Inferior parietal cortex (tissue), 1 donor: ENCODE data around the gene SUZ12.
"Not testable (repeated sequence)": the region's sequence is repeated elsewhere in the genome, so short reads cannot be mapped to it uniquely, and the experiment has no call there.

Experiments
- DNase-seq: peaks from one replicate; pipeline ENCODE4 v3.0.0-alpha.2; 2016; ENCODE audit errors: extremely low spot score

SUZ12 gene

GRCh38 chr17:32040246-32040645, 103.4 kb downstream of the SUZ12 start:
- DNase-seq: not testable (repeated sequence)

GRCh38 chr17:32041306-32041875, 104.6 kb downstream of the SUZ12 start:
- DNase-seq: not testable (repeated sequence)

GRCh38 chr17:32042266-32042665, 105.5 kb downstream of the SUZ12 start:
- DNase-seq: not testable (repeated sequence)

DNA sequence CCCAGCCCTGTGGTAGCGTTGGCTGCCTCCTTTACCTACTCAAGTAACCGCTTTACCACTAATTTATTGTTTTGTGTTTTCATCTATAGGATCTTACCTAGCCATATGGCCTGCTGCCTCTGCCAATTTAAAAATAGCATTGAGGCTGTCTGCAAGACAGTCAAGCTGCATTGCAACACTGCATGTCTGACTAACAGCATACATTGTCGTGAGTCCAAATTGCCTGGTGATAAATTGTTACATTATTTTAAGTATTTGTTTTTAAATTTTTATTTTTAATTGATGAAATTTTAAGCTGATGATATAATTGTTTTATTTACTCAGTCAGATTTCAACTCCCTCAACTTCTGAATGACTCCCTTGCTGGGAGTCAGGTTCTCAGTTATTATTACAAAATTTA, 108.8 kb downstream of the SUZ12 start:
- DNase-seq: not testable (repeated sequence)

DNA sequence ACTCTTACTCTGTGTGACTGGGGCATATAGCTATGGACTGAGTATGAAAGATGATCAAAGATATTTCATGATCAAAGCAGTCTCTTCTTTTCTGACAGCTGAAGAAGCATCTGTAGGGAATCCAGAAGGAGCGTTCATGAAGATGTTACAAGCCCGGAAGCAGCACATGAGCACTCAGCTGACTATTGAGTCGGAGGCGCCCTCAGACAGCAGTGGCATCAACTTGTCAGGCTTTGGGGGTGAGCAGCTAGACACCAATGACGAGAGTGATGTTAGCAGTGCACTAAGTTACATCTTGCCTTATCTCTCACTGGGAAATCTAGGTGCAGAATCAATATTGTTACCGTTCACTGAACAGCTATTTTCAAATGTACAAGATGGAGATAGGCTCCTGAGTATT, 110.9 kb downstream of the SUZ12 start:
- DNase-seq: not testable (repeated sequence)
